SK-N-SH treated with all-trans-retinoic acid at 6 μM for 48 hours (cell line): ENCODE results near the gene BAIAP2L1.

Source experiments
- ARNTL ChIP-seq: fragments of 450-650 bp; formaldehyde crosslinking; IDR thresholded peaks from 2 replicates; pipeline ENCODE4 v1.5.0; 2020; ENCODE audit warnings: low read depth, mild to moderate bottlenecking, moderate library complexity, borderline replicate concordance
- CSRNP3 ChIP-seq: fragments of 250-450 bp; sonication (Bioruptor Pico); IDR thresholded peaks from 2 replicates; pipeline ENCODE4 v1.5.1; 2021; ENCODE audit warnings: mild to moderate bottlenecking, moderate library complexity
- ESRRG ChIP-seq: fragments of 250-450 bp; sonication (Bioruptor Pico); IDR thresholded peaks from 2 replicates; pipeline ENCODE4 v1.6.1; 2021; ENCODE audit warnings: mild to moderate bottlenecking
- ISL1 ChIP-seq: fragments of 250-450 bp; sonication (Bioruptor Pico); IDR thresholded peaks from 2 replicates; pipeline ENCODE4 v2.1.2; 2022; ENCODE audit warnings: mild to moderate bottlenecking, moderate library complexity
- PATZ1 ChIP-seq: fragments of 250-450 bp; sonication (Bioruptor Pico); IDR thresholded peaks from 2 replicates; pipeline ENCODE4 v1.8.0; 2020; ENCODE audit warnings: mild to moderate bottlenecking, moderate library complexity, borderline replicate concordance
- POU6F1 ChIP-seq: fragments of 250-450 bp; sonication (Bioruptor Pico); IDR thresholded peaks from 2 replicates; pipeline ENCODE4 v1.8.0; 2021; ENCODE audit warnings: low read depth, mild to moderate bottlenecking, moderate library complexity, borderline replicate concordance
- PPARA ChIP-seq: fragments of 250-450 bp; sonication (Bioruptor Pico); IDR thresholded peaks from 2 replicates; pipeline ENCODE4 v1.5.0; 2020; ENCODE audit warnings: mild to moderate bottlenecking, borderline replicate concordance
- RARB ChIP-seq: fragments of 250-450 bp; sonication (Bioruptor Pico); IDR thresholded peaks from 2 replicates; pipeline ENCODE4 v1.8.0; 2021; ENCODE audit warnings: mild to moderate bottlenecking, moderate library complexity
- TCF4 ChIP-seq: fragments of 250-450 bp; sonication (Bioruptor Pico); IDR thresholded peaks from 2 replicates; pipeline ENCODE4 v1.8.0; 2021; ENCODE audit warnings: mild to moderate bottlenecking, moderate library complexity, borderline replicate concordance
- ZC3H10 ChIP-seq: fragments of 250-450 bp; sonication (Bioruptor Pico); IDR thresholded peaks from 2 replicates; pipeline ENCODE4 v1.5.1; 2021; ENCODE audit warnings: mild to moderate bottlenecking, moderate library complexity
- ZFP3 ChIP-seq: fragments of 250-450 bp; sonication (Bioruptor Pico); IDR thresholded peaks from 2 replicates; pipeline ENCODE4 v1.5.0; 2020; ENCODE audit warnings: mild to moderate bottlenecking, moderate library complexity
- ZFP30 ChIP-seq: fragments of 450-650 bp; formaldehyde crosslinking; IDR thresholded peaks from 2 replicates; pipeline ENCODE4 v1.5.0; 2022; ENCODE audit warnings: mild to moderate bottlenecking, moderate library complexity
- ZNF70 ChIP-seq: fragments of 450-650 bp; formaldehyde crosslinking; IDR thresholded peaks from 2 replicates; pipeline ENCODE4 v1.5.0; 2020; ENCODE audit warnings: mild to moderate bottlenecking, moderate library complexity

- TF ChIP-seq ARNTL (CRISPR knock-in tag): no peak
- no peak for TF ChIP-seq ZFP3 (CRISPR knock-in tag)
- no peak for TF ChIP-seq CSRNP3 (CRISPR knock-in tag)
- TF ChIP-seq ZC3H10 (CRISPR knock-in tag): no peak
- TF ChIP-seq ZFP30 (CRISPR knock-in tag): no peak
- TF ChIP-seq POU6F1 (CRISPR knock-in tag): no peak
- no peak for TF ChIP-seq ZNF70
- TF ChIP-seq RARB (CRISPR knock-in tag): no peak
- no peak for TF ChIP-seq PPARA (CRISPR knock-in tag)
- no peak for TF ChIP-seq ESRRG
- TF ChIP-seq TCF4 (CRISPR knock-in tag): no peak
- no peak for TF ChIP-seq ISL1
- TF ChIP-seq PATZ1 (CRISPR knock-in tag): no peak
Measured at GRCh38 chr7:98329791-98330373, 71.0 kb downstream of the BAIAP2L1 start.
